ENCODE data around the gene KAZN. TPM values are rescaled to one million over a fixed set of nuclear protein-coding genes. Genes with fewer than 3 reads are reported as not detected.
"Not testable (repeated sequence)": the region's sequence is repeated elsewhere in the genome, so short reads cannot be mapped to it uniquely, and the experiment has no call there.

KAZN gene
- total RNA-seq, 1 experiment from 2014 or later, result 7.0 TPM

GRCh38 chr1:14580295-14580694, 18.2 kb upstream of the KAZN start:
- in situ Hi-C loops (cut with HindIII; ENCODE audit: low pct_unique_long_range_greater_than_20kb, low sequenced_read_pairs); DNase-seq (ENCODE audit: low read depth): not testable (repeated sequence)

- in situ Hi-C loops (cut with HindIII; ENCODE audit: low pct_unique_long_range_greater_than_20kb, low sequenced_read_pairs), result no loop called here
- DNase-seq (ENCODE audit: low read depth), result no peak
Measured at GRCh38 chr1:14580986-14581385, 17.5 kb upstream of the KAZN start.

- no peak for DNase-seq (ENCODE audit: low read depth)
- in situ Hi-C loops (cut with HindIII; ENCODE audit: low pct_unique_long_range_greater_than_20kb, low sequenced_read_pairs), result no loop called here
Measured at GRCh38 chr1:14583788-14584187, 14.7 kb upstream of the KAZN start.

- DNase-seq (ENCODE audit: low read depth), result no peak
- in situ Hi-C loops (cut with HindIII; ENCODE audit: low pct_unique_long_range_greater_than_20kb, low sequenced_read_pairs), result no loop called here
Measured at GRCh38 chr1:14585728-14586127, 12.8 kb upstream of the KAZN start.

- DNase-seq (ENCODE audit: low read depth), result no peak
- in situ Hi-C loops (cut with HindIII; ENCODE audit: low pct_unique_long_range_greater_than_20kb, low sequenced_read_pairs), result no loop called here
Measured at GRCh38 chr1:14590411-14591180, 7.9 kb upstream of the KAZN start.

- in situ Hi-C loops (cut with HindIII; ENCODE audit: low pct_unique_long_range_greater_than_20kb, low sequenced_read_pairs), result no loop called here
Measured at GRCh38 chr1:14591600-14591999, 6.9 kb upstream of the KAZN start.

GRCh38 chr1:14592004-14592631, 6.4 kb upstream of the KAZN start:
- DNase-seq (ENCODE audit: low read depth), result peak; percentile 7

More at GRCh38 chr1:14591600-14591999, 6.9 kb upstream of the KAZN start:
- peak; percentile 33 for DNase-seq (ENCODE audit: low read depth)

GRCh38 chr1:14593302-14593701, 5.2 kb upstream of the KAZN start:
- DNase-seq (ENCODE audit: low read depth), result no peak
- in situ Hi-C loops (cut with HindIII; ENCODE audit: low pct_unique_long_range_greater_than_20kb, low sequenced_read_pairs), result no loop called here

More at GRCh38 chr1:14592004-14592631, 6.4 kb upstream of the KAZN start:
- in situ Hi-C loops (cut with HindIII; ENCODE audit: low pct_unique_long_range_greater_than_20kb, low sequenced_read_pairs), result no loop called here

GRCh38 chr1:14594045-14594444, 4.4 kb upstream of the KAZN start:
- no peak for DNase-seq (ENCODE audit: low read depth)
- in situ Hi-C loops (cut with HindIII; ENCODE audit: low pct_unique_long_range_greater_than_20kb, low sequenced_read_pairs), result no loop called here

- in situ Hi-C loops (cut with HindIII; ENCODE audit: low pct_unique_long_range_greater_than_20kb, low sequenced_read_pairs), result no loop called here
- no peak for DNase-seq (ENCODE audit: low read depth)
Measured at GRCh38 chr1:14596591-14596990, 1.9 kb upstream of the KAZN start.

- DNase-seq (ENCODE audit: low read depth), result peak; percentile 67
Measured at GRCh38 chr1:14597343-14598006, 1.0 kb upstream of the KAZN start.

GRCh38 chr1:14598007-14598497, 433 bp upstream of the KAZN start:
- no peak for DNase-seq (ENCODE audit: low read depth)
- in situ Hi-C loops (cut with HindIII; ENCODE audit: low pct_unique_long_range_greater_than_20kb, low sequenced_read_pairs), result no loop called here

More at GRCh38 chr1:14597343-14598006, 1.0 kb upstream of the KAZN start:
- in situ Hi-C loops (cut with HindIII; ENCODE audit: low pct_unique_long_range_greater_than_20kb, low sequenced_read_pairs), result no loop called here

GRCh38 chr1:14599183-14599791, 802 bp downstream of the KAZN start:
- DNase-seq (ENCODE audit: low read depth), result no peak
- in situ Hi-C loops (cut with HindIII; ENCODE audit: low pct_unique_long_range_greater_than_20kb, low sequenced_read_pairs), result no loop called here

GRCh38 chr1:14599800-14600199, 1.3 kb downstream of the KAZN start:
- in situ Hi-C loops (cut with HindIII; ENCODE audit: low pct_unique_long_range_greater_than_20kb, low sequenced_read_pairs), result no loop called here
- no peak for DNase-seq (ENCODE audit: low read depth)

- no peak for DNase-seq (ENCODE audit: low read depth)
- in situ Hi-C loops (cut with HindIII; ENCODE audit: low pct_unique_long_range_greater_than_20kb, low sequenced_read_pairs), result no loop called here
Measured at GRCh38 chr1:14600405-14601112, 2.1 kb downstream of the KAZN start.

GRCh38 chr1:14602136-14602535, 3.7 kb downstream of the KAZN start:
- peak; percentile 50 for DNase-seq (ENCODE audit: low read depth)
- in situ Hi-C loops (cut with HindIII; ENCODE audit: low pct_unique_long_range_greater_than_20kb, low sequenced_read_pairs), result no loop called here

GRCh38 chr1:14603645-14604044, 5.2 kb downstream of the KAZN start:
- DNase-seq (ENCODE audit: low read depth), result no peak
- in situ Hi-C loops (cut with HindIII; ENCODE audit: low pct_unique_long_range_greater_than_20kb, low sequenced_read_pairs), result no loop called here

GRCh38 chr1:14604414-14604813, 5.9 kb downstream of the KAZN start:
- in situ Hi-C loops (cut with HindIII; ENCODE audit: low pct_unique_long_range_greater_than_20kb, low sequenced_read_pairs), result no loop called here
- no peak for DNase-seq (ENCODE audit: low read depth)
